Measurements from ENCODE around the gene KCNK2.

KCNK2 gene

DNA sequence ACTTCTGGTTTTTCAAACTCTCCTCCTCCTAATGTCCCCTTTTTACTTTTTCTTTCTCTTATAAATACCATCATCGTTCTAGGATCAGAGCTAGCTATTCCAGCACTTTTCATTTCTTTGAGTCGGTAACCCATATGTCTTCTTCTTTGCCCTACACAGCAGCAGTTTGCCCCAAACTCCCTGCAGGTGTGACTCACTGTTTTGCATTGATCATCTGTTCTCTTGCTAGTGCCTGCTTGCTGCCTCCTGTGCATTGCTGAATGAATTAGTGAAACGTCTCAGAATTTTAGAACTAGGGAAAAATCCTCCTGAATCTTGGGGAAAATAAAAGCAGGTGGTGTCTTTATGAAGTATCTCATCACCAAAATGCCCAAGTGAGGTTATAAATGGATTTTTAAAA, 21.7 kb downstream of the KCNK2 start:
- H3K36me3 Mint-ChIP-seq (ENCODE audit: low read depth), result peaks cover 8% of the 10 kb centered on the region

DNA sequence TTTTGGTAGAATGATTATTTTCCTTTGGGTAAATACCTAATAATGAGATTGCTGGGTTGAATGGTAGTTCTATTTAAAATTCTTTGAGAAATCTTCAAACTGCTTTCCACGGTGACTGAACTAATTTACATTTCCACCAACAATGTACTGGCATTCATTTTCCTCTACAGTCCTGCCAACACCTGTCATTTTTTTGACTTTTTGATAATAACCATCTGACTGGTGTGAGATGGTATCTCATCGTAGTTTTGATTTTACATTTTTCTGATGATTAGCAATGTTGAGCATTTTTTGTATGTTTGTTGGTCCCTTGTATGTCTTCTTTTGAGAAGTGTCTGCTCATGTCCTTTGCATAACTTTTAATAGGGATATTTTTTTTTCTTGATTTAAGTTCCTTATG, 23.5 kb downstream of the KCNK2 start:
- Mint-ChIP-seq H3K27me3 (ENCODE audit: low read depth) (no peaks in the 10 kb centered on the region), H3K36me3 (ENCODE audit: low read depth) (peaks cover 8% of the 10 kb centered on the region), H3K27ac (no peak overlapping the region), H3K4me3 (no peak overlapping the region), H3K4me1 (no peaks in the 10 kb centered on the region), H3K9me3 (peaks cover 20% of the 10 kb centered on the region)
- no peak for TF ChIP-seq CTCF (IDR thresholded peaks at IDR 0.05; ENCODE audit: unreplicated experiment in 3 of 3)

More for the DNA sequence above, 21.7 kb downstream of the KCNK2 start:
- TF ChIP-seq CTCF (IDR thresholded peaks at IDR 0.05; ENCODE audit: unreplicated experiment in 3 of 3), result no peak
- no peaks in the 10 kb centered on the region for H3K4me1 Mint-ChIP-seq
- H3K27me3 Mint-ChIP-seq (ENCODE audit: low read depth), result no peaks in the 10 kb centered on the region
- H3K27ac Mint-ChIP-seq, result no peak overlapping the region
- H3K4me3 Mint-ChIP-seq, result no peak overlapping the region
- peaks cover 13% of the 10 kb centered on the region for H3K9me3 Mint-ChIP-seq

- Mint-ChIP-seq H3K9me3 (peaks cover 20% of the 10 kb centered on the region), H3K36me3 (ENCODE audit: low read depth) (peaks cover 8% of the 10 kb centered on the region), H3K4me1 (peaks cover 5% of the 10 kb centered on the region), H3K4me3 (no peak overlapping the region), H3K27ac (no peak overlapping the region), H3K27me3 (ENCODE audit: low read depth) (no peaks in the 10 kb centered on the region)
- TF ChIP-seq CTCF (IDR thresholded peaks at IDR 0.05; ENCODE audit: unreplicated experiment in 3 of 3), result no peak
These were observed 26.6 kb downstream of the KCNK2 start for GRCh38 chr1:215109171-215109570.

DNA sequence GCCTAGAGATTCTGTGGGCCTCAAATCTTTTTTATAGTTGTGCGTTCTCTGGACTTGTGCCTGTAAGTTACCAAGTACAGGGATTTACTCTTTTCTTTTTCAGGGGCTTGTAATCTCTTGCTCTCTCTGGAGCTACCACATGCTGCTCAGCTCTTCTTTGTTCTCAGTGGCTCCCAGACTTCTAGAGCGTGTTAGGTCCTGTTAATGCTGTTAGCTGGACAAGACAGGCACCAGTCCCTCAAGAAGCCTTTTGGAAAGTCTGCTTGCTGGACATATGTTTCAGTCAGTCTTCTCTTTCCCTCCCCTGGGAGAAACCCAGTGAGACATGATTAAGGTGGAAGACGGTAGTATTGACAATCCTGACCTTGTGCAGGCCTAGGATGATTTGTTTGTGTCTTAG, 29.4 kb downstream of the KCNK2 start:
- no peaks in the 10 kb centered on the region for H3K27me3 Mint-ChIP-seq (ENCODE audit: low read depth)
- H3K9me3 Mint-ChIP-seq, result peaks cover 14% of the 10 kb centered on the region
- no peak overlapping the region for H3K4me3 Mint-ChIP-seq
- TF ChIP-seq CTCF (IDR thresholded peaks at IDR 0.05; ENCODE audit: unreplicated experiment in 3 of 3), result no peak
- H3K4me1 Mint-ChIP-seq, result peaks cover 28% of the 10 kb centered on the region
- H3K36me3 Mint-ChIP-seq (ENCODE audit: low read depth), result peaks cover 4% of the 10 kb centered on the region
- no peak overlapping the region for H3K27ac Mint-ChIP-seq

DNA sequence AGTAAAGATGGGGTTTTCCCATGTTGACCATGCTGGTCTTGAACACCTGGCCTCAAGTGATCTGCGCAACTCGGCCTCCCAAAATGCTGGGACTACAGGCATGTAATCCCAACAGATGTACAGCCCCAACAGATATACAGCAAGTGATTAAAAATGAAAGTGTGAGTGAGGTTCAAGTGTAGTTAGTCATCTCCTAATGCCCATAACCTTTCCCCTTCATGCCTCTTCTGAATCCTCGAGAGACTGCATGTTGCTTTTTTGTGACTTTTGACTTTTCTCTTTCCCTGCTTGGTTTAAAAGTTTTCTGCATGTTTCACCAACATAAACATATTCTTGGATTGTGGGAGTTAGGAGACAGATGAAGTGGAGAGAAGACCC, 31.2 kb downstream of the KCNK2 start:
- H3K4me1 Mint-ChIP-seq, result peaks cover 41% of the 10 kb centered on the region
- no peak for TF ChIP-seq CTCF (IDR thresholded peaks at IDR 0.05; ENCODE audit: unreplicated experiment in 3 of 3)
- H3K27me3 Mint-ChIP-seq (ENCODE audit: low read depth), result no peaks in the 10 kb centered on the region
- H3K36me3 Mint-ChIP-seq (ENCODE audit: low read depth), result no peaks in the 10 kb centered on the region
- H3K4me3 Mint-ChIP-seq, result no peak overlapping the region
- H3K9me3 Mint-ChIP-seq, result peaks cover 7% of the 10 kb centered on the region
- H3K27ac Mint-ChIP-seq, result peak overlapping the region in 2 of 3 experiments; percentile 1 to 13

GRCh38 chr1:215114154-215114933, 31.8 kb downstream of the KCNK2 start:
- TF ChIP-seq CTCF (IDR thresholded peaks at IDR 0.05; ENCODE audit: unreplicated experiment in 3 of 3), result no peak
- H3K27me3 Mint-ChIP-seq (ENCODE audit: low read depth), result no peaks in the 10 kb centered on the region
- H3K4me3 Mint-ChIP-seq, result no peak overlapping the region
- H3K4me1 Mint-ChIP-seq, result peaks cover 41% of the 10 kb centered on the region
- H3K27ac Mint-ChIP-seq, result peak overlapping the region in 2 of 3 experiments; percentile 1 to 13
- H3K9me3 Mint-ChIP-seq, result peaks cover 6% of the 10 kb centered on the region
- no peaks in the 10 kb centered on the region for H3K36me3 Mint-ChIP-seq (ENCODE audit: low read depth)

Data from nephron (organoid).